ENCODE measurements around the gene ADAT3.
"Not testable (repeated sequence)": the region's sequence is repeated elsewhere in the genome, so short reads cannot be mapped to it uniquely, and the experiment has no call there.

ADAT3 gene

DNA sequence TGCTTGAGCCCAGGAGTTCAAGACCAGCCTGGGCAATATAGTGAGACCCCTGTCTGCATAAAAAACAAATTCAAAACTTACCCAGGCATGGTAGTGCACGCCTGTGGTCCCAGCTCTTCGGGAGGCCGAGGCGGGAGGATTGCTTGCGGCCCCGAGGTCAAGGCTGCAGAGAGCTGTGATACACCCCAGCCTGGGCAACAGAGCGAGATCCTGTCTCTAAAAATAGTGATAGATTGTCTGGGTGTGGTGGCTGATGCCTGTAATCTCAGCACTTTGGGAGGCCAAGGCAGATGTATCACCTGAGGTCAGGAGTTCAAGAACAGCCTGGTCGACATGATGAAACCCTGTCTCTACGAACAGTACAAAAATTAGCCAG lies 37.9 kb upstream of the ADAT3 start:
- DNase-seq: no peak

DNA sequence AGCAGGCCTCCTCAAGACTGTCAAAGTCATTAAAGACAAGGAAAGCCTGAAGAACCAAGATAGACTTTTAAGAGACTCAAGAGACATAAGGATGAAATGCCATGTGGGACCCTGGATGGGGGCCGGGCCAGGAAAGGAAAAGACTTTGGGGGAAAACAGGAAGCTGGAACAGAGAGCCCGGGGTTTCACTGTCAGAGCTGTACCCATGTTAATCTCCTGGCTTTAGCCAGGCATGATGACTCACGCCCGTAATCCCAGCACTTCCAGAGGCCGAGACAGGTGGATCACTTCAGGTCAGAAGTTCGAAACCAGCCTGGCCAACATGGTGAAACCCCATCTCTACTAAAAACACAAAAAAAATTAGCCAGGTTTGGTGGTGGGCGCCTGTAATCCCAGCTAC lies 36.2 kb upstream of the ADAT3 start:
- DNase-seq: no peak

DNA sequence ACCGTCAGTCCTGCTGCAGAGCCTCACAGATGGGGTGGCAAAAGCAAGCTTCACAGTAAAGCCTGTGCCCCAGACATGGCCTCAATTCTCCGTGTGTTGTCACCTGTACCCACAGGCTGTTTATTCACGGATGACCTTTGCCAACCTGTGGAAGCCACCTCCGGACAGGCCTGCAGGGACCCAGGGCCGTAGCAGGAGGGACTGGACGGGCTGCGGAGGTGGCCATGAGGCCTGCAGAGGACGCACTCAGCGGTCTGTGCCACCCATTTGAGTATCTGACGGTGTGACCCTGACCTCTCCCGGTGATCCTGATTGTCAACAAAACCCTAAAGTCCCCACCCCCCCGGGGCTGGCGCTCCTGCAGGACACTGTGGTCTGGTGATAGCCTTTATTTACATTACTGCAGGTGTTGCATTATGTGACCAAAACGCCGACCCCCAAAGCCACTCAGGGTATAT lies 34.0 kb upstream of the ADAT3 start:
- DNase-seq: no peak

DNA sequence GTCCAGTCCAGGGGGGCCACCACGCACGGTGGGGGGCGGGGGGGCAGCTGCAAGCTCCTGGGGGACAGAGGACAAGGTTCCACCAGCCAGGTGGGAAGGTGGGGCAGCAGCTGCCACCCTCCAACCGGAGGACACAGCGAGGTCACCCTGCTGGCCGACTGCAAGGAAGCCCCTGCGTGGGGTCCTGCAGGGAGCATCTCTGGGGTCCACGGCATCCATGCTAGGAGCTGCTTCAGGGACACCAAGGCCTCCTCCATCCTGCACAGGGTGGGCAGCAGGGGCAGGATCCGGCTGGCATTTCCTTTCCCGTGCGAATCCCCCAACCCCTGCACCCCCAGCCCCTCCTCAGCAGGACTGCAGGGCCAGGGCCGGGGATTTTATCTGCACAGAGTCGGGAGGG lies 33.6 kb upstream of the ADAT3 start:
- DNase-seq: no peak

DNA sequence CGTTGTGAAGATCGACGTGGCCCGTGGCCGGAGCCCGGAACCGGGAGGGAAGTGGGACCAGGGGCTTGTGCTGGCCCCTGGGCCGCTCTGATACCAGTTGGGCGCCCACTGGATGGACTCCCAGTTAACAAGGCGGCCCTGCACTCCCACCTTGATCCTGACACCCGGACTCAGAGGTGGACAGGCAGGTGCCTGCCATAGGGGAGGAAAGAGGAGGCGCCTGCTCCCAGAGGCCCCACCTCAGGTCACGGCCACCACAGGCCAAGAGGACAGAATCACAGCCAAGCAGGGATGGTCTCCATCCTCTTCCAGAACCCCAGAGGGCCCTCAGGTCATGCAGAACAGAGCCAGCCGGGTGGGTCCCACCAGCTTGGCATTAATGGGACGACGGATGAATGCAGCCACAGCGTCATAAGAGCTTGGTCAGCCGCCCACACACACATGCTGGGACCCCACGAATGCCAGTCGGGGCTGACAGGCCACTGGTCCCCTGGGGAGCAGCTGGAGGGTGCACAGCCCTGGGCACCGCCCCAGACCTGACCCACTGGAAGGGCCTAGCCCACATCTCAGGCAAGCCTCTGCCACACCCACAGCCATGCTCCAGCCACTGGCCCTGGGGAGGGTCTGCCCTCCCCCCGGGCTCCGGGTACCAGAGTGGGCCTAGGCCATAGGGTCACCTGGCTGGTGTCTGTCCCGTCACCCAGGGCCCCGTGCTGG lies 32.2 kb upstream of the ADAT3 start:
- no peak for DNase-seq

DNA sequence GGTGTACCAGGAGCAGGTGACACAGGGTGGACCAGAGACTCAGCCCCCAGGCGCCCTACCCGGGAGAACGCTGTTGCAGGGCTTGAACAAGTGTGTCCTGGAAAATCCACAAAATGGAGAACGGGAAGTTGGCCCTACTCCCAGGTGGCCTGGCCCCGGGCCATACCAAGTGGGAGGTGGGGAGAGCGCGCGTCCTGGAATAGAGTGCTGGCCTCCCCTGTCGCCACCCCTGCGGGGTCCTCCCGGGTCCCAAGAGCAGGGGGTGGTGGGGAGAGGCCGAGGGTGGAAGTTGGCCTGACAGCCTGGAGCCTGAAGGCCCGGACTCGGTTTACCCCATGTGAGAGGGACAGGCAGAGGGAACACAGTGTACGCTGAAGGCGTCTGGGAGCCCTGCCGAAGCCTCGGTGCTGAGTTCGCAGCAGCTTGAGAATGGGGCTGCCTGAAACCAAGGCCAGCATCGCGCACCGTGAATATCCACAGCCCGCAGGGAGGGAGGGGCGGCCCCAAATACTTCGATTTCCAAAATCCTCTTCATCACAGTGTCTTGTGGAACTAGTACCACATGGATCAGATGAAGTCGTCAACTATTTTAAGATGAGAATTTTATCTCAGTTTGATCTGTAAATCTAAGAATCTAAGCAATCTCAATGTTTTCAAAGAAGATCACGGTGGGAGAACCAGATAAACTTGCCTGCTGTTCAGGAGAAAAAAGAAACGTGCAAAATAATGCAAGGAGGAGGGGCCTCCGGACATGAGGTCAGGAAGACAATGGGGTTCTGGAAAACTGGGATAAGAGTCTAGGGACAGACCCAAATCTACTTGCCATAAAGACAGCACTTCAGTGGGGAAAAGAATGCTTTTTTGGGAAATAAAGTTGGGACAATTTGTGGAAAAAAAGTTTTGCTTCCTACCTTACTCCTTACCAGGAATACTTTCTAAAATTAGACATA lies 31.4 kb upstream of the ADAT3 start:
- peak; percentile 25 for DNase-seq

DNA sequence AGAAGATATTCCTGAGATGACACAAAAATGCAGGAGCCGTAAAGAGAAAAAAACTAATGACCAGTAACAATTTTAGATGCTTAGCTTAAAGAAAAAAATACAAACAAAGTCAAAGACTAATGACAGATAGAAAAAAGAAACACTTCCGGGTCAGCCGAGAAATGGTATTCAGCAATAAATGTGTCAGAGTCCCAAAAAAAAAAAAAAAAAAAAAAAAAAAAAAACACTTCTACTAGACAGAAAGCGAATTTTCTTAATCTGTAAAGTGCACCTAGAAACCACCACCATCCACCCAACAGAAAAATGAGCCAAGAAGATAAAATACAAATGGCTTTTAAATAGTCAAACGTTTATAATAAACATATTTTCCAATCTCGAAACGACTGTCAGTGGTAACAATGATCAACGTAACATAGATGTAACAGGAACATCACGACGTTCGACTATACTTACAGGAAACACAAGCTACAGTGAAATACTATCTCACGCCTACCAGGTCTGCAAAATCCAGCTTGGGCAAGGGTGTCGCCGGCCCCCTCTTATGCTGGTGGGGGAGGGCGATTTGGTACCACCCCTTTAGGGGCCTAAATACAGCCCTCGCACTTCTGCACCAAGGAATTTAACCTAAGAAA lies 30.5 kb upstream of the ADAT3 start:
- DNase-seq: peak; percentile 51

DNA sequence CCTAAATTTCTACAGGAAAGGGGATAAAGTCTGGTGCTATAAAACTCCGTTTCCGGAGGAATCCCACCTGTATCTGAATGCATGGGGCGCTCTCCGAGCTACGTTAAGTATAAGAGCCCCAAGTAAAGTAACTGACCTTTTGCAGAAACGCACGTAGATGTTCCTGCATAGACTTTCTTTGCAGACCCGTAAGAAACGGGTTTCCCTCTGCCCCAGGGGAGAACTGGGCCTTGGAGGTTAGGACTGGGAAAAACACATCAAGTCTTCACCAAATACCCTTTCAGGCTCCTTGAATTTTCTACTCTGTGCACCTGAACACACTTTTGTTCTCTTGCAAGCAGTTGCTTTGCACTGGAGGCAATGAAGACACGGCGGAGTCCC lies 29.9 kb upstream of the ADAT3 start:
- DNase-seq: peak; percentile 44

DNA sequence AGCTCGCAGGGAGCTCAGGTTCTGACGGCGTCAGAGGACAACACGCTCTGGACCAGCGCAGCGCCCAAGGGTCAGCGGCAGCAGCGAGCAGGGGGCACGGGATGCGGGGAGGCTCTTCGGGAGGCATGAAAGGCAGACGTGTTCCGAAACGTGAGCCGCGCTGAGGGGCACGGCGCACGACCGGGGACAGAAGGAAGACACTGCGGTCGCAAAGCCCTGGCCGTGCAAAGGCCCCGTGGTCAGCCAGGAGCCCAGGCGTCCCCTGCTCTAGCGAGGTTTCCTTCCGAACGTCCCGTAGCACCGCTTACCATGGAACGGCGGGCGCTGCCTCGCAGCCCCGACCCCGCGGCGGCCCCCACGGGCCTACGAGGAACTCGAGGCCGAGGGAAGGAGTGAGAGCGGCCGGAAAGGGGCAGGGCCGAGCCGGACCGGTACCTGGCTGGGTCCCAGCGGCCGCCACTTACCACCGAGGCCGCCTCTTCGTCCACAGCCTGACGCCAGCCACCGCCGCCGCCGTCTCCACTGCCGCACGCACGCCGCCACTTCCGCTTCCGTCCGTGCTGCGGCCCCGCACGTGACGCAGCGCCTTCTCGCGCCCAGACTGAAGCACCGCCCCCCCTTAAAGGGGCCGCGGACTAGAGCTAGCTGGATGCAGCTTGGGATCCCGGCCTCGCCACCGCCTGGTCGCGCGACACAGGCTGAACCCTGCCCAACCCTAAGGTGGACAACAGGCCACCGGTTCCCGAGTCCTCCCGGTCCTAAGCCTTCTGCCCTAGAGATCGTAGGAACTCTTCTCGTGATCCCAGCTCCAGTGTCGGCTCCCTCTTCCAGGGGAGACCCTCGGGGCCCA lies 29.3 kb upstream of the ADAT3 start:
- DNase-seq: peak; percentile 93

DNA sequence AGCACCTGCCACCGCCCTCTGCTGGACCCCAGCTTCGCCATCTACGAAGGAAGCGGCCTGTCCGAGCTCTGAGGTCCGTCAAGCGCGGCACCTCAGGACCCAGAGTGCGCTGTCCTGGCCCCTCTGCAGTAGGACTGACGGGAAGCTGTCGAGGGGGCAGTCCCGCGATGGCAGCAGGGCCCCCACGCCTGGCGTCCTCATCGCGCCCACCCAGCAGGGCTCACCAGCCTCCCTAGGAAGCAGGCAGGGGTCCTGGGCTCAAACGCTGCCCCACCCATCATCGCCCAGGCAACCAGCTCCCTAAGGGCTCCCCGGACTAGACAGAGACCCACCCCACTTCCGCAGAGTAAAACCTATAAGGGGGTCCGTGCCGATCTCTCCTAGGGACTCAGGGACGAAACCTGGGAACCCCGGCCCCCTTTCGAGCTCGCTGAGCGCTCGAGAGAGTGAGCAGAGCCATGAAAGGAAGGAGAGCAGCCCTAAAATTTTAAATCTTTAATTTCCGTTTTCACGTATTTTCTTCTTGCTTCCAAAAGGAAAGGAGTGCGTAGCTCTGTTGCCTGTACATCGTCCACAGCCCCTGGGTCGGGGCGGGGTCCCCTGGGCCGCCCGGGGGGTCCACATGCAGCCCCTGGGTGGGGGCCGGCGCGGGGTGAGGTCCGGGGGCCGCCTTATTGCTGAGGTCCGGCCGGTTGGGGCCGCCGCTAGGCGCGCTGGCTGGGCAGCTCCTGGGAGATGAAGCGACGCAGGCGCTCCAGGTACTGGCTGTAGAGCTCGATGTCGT lies 28.5 kb upstream of the ADAT3 start:
- DNase-seq: not testable (repeated sequence)

DNA sequence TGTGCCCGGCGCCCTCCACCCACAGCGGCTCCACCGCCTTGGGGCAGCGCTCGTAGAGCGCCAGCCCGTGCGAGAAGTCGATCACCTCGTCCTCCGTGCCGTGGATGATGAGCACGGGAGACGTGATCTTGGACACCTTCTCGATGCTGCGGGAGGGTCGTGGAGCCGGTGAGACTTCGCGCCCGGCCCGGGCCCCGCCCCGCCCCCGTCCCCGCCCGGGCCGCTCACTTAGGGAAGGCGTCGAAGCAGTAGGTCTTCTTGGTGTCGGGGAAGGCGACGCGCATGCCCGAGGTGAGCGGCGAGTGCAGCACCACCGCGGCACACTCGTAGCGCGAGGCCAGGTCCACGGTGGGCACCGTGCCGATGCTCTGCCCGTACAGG lies 27.9 kb upstream of the ADAT3 start:
- DNase-seq: not testable (repeated sequence)

DNA sequence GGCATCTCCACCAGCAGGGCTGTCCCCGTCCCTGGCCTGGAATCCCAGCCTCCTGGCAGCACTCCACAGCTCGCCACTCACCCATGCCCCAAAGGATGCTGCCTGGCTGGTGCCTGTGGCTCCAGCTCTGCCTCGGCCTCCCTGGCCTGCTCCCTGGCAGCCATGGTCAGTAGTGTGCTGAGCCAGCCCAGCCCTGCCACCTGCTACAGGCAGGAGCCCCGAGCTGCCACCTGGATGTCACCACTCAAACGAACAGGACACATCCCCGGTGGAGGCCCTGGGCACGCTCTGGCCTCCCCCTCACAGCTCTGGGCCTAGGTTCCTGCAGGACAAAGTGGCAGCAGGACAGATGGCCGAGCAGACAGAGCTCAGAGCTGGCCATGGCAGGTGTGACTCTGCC lies 26.6 kb upstream of the ADAT3 start:
- DNase-seq: not testable (repeated sequence)

DNA sequence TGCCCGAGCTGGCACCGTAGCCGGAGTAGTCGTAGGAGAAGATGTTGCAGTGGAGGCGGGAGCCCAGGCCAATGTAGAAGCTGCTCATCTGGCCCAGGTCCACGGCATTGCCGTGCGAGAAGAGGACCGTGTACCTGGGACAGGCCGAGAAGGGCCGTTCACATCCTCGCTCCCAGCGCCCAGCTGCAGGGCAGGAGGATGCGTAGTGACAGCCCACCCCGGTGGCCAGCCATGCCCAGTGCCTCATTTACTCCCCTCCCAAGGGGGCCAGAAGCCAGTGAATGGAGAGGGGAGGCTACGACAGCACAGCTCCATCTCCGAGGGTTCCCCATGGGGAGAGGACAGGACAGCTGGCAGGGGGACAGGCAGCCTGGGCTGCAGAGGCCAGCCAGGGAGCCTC lies 25.2 kb upstream of the ADAT3 start:
- DNase-seq: not testable (repeated sequence)

DNA sequence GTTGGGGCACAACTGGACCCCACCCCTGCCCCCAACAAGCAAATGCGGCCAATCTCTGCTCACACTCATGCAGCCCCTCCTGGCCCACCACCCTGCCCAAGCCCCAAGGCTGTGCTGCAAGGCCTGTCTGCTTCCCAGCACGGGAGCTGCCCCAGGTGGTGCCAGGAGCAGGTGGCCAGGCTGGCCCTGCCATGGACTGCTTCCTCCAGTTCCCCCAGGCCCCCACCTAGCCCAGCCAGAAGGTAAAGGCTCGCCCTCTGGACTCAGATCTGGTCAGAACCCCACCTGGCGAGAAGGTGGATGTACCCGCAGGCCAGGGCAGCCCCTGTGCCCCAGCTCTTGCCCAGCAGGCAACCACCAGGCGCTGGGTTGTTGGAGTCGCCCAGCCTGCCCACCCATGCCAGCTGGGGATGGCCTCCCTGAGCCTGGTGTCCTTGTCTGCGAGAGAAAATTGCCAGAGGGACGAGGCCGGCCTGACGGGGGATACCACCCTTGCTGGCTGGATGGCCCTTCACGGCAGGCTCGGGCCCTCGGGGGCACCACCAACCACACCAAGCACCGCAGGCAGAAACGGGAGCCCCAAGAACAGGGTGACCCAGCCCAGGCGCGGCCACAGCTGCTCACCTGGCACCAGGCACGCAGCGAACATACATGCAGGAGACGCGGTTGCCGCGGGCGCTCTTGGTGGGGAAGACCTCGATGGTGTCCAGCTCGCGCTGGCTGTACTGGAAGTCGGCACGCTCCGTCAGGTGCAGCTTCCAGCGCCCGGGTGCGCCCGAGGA lies 24.4 kb upstream of the ADAT3 start:
- DNase-seq: no peak

DNA sequence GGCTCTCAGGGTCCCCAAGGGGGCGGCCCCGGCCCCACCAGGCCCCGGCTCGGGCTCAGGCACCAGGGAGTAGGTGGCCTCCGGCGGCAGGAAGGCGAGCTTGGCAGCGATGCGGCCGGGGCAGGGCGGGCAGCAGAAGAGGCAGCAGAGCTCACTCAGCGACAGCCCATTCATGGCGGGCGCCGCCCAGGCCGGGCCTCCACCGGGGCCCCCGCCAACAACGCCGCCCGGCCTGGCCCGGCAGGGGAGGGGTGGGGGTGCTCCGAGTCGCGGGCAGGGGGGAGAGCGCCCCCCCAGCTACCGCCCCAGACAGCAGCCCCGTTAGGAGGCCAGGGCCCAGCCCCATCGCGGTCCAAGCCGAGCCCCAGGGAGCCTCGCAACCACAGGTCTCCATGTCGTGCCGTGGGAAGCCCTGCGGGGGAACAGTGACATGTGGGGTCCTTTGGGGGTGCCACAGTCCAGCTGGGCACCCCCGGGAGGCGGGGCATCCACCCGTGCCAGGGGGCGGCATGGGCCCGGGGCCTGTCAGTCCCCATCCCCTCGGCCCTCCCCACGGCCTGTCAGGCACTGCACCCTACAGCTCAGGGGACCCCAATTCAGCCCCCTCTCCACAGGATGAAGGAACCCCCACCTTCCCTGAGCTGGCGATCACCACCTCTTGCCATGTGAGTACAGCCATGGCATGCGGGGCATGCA lies 23.7 kb upstream of the ADAT3 start:
- not testable (repeated sequence) for DNase-seq

DNA sequence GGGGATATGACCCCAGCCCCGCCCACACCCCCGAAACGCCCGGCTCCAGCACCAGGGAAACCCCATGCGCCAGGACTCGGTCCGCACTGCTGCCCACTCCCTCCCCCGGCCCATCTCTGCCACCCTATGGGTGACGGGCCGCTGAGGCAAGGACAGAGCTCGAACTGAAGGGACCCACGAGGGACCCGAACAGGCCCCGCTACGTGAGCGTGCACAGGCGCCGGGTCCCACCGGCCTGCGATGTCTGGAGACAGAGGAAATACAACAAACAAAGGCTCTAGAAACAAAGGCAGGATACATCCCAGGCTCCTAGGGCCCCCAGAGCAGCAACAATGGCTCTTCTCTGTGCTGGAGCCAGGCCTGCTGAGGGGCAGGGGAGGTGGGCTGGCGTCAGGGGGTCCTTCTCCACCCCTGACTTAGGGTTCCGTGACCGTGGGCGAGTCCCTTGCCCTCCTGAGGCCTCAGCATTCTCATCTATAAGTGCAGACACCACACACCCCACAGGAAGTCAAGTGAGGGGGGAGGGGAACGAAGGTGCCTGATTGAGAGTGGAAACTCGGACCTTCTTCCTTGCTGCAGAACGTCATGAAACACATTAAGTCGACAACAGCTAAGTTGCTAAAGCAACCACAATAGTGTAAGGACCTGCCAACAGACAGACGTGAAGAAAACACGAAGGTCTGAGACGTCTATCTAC lies 23.0 kb upstream of the ADAT3 start:
- DNase-seq: no peak

DNA sequence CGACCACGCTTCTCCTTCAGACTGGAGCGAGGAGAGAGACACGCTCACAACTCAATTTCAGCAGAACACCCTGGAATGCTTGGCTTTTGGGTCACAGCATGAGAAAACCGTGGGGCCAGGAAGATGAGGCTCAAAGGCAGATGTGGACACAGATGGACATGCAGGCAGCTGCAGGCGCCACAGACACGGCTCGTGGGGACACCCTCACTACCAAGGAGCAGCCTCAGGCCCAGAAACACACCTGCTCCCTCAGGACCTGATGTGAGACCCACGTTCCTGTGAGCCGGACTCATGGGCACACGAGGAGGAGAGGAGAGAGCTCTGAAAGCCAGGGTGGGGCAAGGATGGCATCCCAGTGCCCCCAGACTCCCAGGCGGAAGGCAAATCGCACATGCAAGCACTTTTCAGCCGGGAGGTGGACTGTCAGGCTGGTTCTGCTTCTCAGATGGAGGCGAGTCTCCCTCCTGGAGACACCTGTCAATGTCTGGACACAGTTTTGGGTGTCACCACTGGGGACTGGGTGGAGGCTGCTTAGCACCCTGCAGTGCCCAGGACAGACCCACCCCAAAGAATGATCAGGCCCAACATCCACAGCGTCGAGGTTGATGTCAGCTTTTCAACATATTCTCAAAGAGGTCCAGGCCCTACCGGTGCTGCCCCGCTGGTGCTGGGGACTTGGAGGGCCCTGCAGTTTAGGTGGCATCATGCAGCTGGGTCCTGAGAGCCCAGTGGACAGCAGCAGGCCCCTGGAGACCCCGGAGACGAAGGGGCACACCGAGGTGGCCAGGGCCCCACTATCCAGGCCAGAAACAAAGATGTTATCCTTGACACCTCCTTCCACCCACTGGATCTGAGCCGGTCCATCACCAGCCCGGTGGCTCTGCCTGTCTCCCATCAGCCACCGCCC lies 22.2 kb upstream of the ADAT3 start:
- DNase-seq: no peak

DNA sequence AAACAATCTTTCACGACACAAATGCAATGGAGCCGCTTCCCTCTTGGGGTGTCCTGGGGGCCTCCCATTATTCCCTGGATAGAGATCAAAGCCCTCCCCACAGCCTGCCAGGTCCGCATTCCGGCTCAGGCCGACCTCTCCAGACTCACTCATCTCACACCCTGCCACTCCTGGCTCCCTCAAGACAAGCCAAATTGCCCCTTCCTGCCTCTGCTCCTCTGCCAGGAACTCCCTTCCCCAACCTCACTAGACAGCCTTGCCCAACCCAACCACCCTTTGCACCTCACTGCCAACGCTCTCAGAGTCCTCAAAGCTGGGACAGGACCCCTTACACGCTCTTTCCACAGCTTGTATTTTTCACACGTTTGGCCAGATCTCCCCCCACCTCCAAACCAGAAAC lies 21.4 kb upstream of the ADAT3 start:
- no peak for DNase-seq

DNA sequence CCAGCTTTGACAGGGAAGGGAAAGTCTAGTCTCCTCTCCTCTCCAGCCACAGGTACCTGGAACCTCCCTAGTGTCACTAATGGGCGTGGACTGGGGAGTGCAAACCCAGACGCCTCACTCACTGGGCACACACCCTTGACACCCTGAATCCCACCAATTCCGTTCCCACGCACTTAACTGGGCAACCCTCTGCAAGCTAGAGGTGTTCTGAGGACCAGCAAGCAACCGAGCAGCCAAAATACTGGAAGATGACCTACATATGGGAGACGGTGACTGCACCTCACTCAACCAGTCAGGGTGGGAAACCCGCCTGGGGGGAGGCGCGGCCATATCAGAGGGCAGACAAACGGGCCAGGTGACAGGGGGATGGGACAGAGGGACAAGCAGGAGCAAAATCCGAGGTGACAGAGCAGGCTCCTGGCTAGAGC lies 20.9 kb upstream of the ADAT3 start:
- DNase-seq: no peak

Data from OCI-M1 (cell line).